ENCODE data around the gene CYP4B1. TPM values are rescaled to one million over a fixed set of nuclear protein-coding genes. Genes with fewer than 3 reads are reported as not detected.
"Not testable (repeated sequence)": the region's sequence is repeated elsewhere in the genome, so short reads cannot be mapped to it uniquely, and the experiment has no call there.

CYP4B1 gene
- total RNA-seq, 2 experiments from 2014 or later = not detected

DNA sequence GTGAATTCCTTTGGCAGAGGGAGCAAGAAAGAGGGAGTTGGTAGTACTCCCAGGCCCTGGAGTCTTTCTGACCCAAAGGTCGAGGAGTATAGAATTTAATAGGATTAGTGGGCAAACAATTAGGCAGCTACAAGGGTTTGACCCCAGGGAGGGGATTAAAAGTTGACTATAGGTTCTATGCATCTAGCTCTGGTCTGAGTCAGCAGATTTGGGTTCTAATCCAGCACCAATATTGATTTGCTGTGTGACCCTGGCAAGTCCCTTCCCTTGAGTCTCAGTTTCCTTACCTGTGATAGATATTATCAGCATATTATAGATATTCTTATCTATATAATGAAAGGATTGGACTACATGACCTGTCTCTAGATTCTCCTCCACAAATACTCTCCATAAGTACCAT, 44.9 kb upstream of the CYP4B1 start:
- TF ChIP-seq EZH2phosphoT487 (IDR thresholded peaks at IDR 0.05; ENCODE audit: borderline replicate concordance, low read depth, low read length) = no peak
- intact Hi-C loops (cut with micrococcal nuclease; ENCODE audit: unreplicated experiment) = no loop called here
- no TSS peak for BruUV-seq (replicated peaks)

DNA sequence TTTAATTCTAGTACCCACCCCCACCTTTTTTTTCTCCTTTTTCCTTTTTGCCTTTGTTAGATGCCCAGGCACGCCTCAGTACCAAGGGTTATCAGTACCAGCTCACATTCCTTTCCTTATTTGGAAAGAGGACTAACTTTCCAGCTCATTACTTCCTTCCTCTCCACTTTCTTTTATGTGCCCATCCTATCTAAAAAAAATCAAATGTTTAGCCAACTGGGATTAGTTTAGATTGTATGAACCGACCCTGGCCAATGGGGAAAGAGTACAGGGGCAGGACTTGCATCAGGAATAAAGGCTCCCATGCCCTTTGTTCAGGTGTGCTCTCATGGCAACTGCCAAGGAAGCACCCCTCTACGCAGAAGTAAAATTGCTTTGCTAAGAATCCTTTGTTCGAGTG, 44.1 kb upstream of the CYP4B1 start:
- intact Hi-C loops (cut with micrococcal nuclease; ENCODE audit: unreplicated experiment); BruUV-seq (replicated peaks); H3K36me3 ChIP-seq (ENCODE audit: insufficient read depth, low read length); DNase-seq (ENCODE audit: low spot score); H3K9me3 ChIP-seq (ENCODE audit: low read length); H3K4me1 ChIP-seq (ENCODE audit: insufficient read depth, low read length, poor library complexity, severe bottlenecking); H3K79me2 ChIP-seq (ENCODE audit: insufficient read depth, low read depth, low read length); H3K4me3 ChIP-seq (ENCODE audit: low read depth, low read length, poor library complexity, severe bottlenecking); CTCF ChIA-PET (ENCODE audit: unreplicated experiment); H3K9me2 ChIP-seq (ENCODE audit: insufficient read depth, low read length); H3K27ac ChIP-seq (ENCODE audit: low read depth, low read length, poor library complexity, severe bottlenecking); POLR2A ChIA-PET; H3K4me2 ChIP-seq (ENCODE audit: low read length); H4K20me1 ChIP-seq (ENCODE audit: insufficient read depth, low read length); H2AFZ ChIP-seq (ENCODE audit: low read length): not testable (repeated sequence)

More for the DNA sequence above, 44.9 kb upstream of the CYP4B1 start:
- CTCF ChIA-PET (ENCODE audit: unreplicated experiment) = no interaction called here
- Histone ChIP-seq H3K36me3 (ENCODE audit: insufficient read depth, low read length) (no peaks in the 10 kb centered on the region), H3K4me3 (ENCODE audit: low read depth, low read length, poor library complexity, severe bottlenecking) (no peak overlapping the region), H3K27ac (ENCODE audit: low read depth, low read length, poor library complexity, severe bottlenecking) (no peak overlapping the region), H3K9me2 (ENCODE audit: insufficient read depth, low read length) (no peaks in the 10 kb centered on the region), H2AFZ (ENCODE audit: low read length) (no peak overlapping the region), H3K9me3 (ENCODE audit: low read length) (no peaks in the 10 kb centered on the region), H3K79me2 (ENCODE audit: insufficient read depth, low read depth, low read length) (no peaks in the 10 kb centered on the region), H3K4me2 (ENCODE audit: low read length) (no peak overlapping the region), H3K4me1 (ENCODE audit: insufficient read depth, low read length, poor library complexity, severe bottlenecking) (no peaks in the 10 kb centered on the region), H4K20me1 (ENCODE audit: insufficient read depth, low read length) (no peaks in the 10 kb centered on the region)
- DNase-seq (ENCODE audit: low spot score) = no peak
- POLR2A ChIA-PET = interaction anchor here (0.7 kb wide), 1 partner anchor 1182 kb away, joined by 3 read pairs; no protein-coding TSS in a partner anchor

DNA sequence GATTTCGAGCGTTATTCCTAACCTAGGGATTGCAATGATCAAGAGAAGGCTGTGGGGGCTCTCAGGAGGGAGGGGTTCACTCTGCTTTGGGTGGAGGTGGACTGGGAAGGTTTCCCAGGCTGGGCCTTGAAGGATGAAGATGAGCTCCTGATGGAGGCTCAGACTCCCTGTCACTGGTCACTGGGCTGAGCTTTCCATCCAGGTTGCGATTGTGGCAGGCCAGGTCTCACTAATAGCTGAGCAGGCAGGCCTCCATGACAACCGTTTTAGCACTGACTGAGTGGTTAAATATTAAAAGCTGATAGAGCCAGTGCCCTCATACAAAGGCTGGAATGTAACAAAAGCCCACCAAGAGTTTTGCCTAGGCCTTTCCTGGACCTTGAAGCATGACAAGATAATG, 43.7 kb upstream of the CYP4B1 start:
- no peak overlapping the region for H3K27ac ChIP-seq (ENCODE audit: low read depth, low read length, poor library complexity, severe bottlenecking)
- BruUV-seq (replicated peaks) = no TSS peak
- no peaks in the 10 kb centered on the region for H3K9me2 ChIP-seq (ENCODE audit: insufficient read depth, low read length)
- no peak overlapping the region for H3K4me3 ChIP-seq (ENCODE audit: low read depth, low read length, poor library complexity, severe bottlenecking)
- no peaks in the 10 kb centered on the region for H3K79me2 ChIP-seq (ENCODE audit: insufficient read depth, low read depth, low read length)
- H3K4me1 ChIP-seq (ENCODE audit: insufficient read depth, low read length, poor library complexity, severe bottlenecking) = no peaks in the 10 kb centered on the region
- H4K20me1 ChIP-seq (ENCODE audit: insufficient read depth, low read length) = no peaks in the 10 kb centered on the region
- CTCF ChIA-PET (ENCODE audit: unreplicated experiment) = no interaction called here
- no peaks in the 10 kb centered on the region for H3K36me3 ChIP-seq (ENCODE audit: insufficient read depth, low read length)
- H2AFZ ChIP-seq (ENCODE audit: low read length) = no peak overlapping the region
- no peak for DNase-seq (ENCODE audit: low spot score)
- intact Hi-C loops (cut with micrococcal nuclease; ENCODE audit: unreplicated experiment) = no loop called here
- POLR2A ChIA-PET = no interaction called here
- no peaks in the 10 kb centered on the region for H3K9me3 ChIP-seq (ENCODE audit: low read length)
- no peak for TF ChIP-seq EZH2phosphoT487 (IDR thresholded peaks at IDR 0.05; ENCODE audit: borderline replicate concordance, low read depth, low read length)
- TF ChIP-seq, protein P1, sequence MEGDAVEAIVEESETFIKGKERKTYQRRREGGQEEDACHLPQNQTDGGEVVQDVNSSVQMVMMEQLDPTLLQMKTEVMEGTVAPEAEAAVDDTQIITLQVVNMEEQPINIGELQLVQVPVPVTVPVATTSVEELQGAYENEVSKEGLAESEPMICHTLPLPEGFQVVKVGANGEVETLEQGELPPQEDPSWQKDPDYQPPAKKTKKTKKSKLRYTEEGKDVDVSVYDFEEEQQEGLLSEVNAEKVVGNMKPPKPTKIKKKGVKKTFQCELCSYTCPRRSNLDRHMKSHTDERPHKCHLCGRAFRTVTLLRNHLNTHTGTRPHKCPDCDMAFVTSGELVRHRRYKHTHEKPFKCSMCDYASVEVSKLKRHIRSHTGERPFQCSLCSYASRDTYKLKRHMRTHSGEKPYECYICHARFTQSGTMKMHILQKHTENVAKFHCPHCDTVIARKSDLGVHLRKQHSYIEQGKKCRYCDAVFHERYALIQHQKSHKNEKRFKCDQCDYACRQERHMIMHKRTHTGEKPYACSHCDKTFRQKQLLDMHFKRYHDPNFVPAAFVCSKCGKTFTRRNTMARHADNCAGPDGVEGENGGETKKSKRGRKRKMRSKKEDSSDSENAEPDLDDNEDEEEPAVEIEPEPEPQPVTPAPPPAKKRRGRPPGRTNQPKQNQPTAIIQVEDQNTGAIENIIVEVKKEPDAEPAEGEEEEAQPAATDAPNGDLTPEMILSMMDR (conservative IDR thresholded peaks at IDR 0.05; ENCODE audit: low read length) = no peak
- no peak overlapping the region for H3K4me2 ChIP-seq (ENCODE audit: low read length)
